Suprapubic skin (tissue), 4 donors: ENCODE data around the gene DNAH10. TPM values are rescaled to one million over a fixed set of nuclear protein-coding genes. Genes with fewer than 3 reads are reported as not detected.

Experiments
- total RNA-seq, 4 donors: library from RNA; depleted of rRNA; stranded (reverse); fragments of >200 nt; gene quantifications; one replicate each; pipeline ENCODE4 v1.1.0, GENCODE V29; 2016

The DNAH10 gene
- total RNA-seq, 4 donors from 2014 or later = 0.13 to 1.2 (median 0.19) TPM; not detected in 1

Other genes with a start within 250 kb of the DNAH10 start
- 10 to 100 TPM; 16.4 to 36.2 (median 24.2) TPM for gene RILPL1, start 228.6 kb upstream of the DNAH10 start, total RNA-seq
- gene TMED2, start 177.7 kb upstream of the DNAH10 start, total RNA-seq = 100 to 1,000 TPM in 1 of 4 donors, 10 to 100 TPM in 3; 61.6 to 101 (median 80.8) TPM
- 10 to 100 TPM; 23.6 to 57.1 (median 42.2) TPM for gene DDX55, start 160.2 kb upstream of the DNAH10 start, total RNA-seq
- 100 to 1,000 TPM; 122 to 214 (median 188) TPM for gene EIF2B1, start 128.6 kb upstream of the DNAH10 start, total RNA-seq
- gene GTF2H3, start 128.5 kb upstream of the DNAH10 start, total RNA-seq = 10 to 100 TPM; 14.4 to 33.3 (median 23.3) TPM
- gene TCTN2, start 91.2 kb upstream of the DNAH10 start, total RNA-seq = 10 to 100 TPM; 10.2 to 31.9 (median 16.0) TPM
- gene ATP6V0A2, start 49.9 kb upstream of the DNAH10 start, total RNA-seq = 10 to 100 TPM; 30.0 to 64.4 (median 37.9) TPM
- gene CCDC92, start 210.5 kb downstream of the DNAH10 start, total RNA-seq = 10 to 100 TPM in 2 of 4 donors, 1 to 10 TPM in 2; 6.5 to 17.1 (median 10.6) TPM
- 10 to 100 TPM; 29.6 to 39.6 (median 32.8) TPM for gene ZNF664, start 210.9 kb downstream of the DNAH10 start, total RNA-seq